K562 (cell line): Measurements from ENCODE around the gene TMEM131. TPM values are rescaled to one million over a fixed set of nuclear protein-coding genes. Genes with fewer than 3 reads are reported as not detected.
A peak's percentile ranks its signal among the peaks of the same experiment; 100 is the strongest.

ENCODE experiments used
- ATAC-seq: fragments of 200-7000 bp; cut with Tn5 transposase; 3 replicates; pipeline ENCODE4 v1.9.1; 2020; ENCODE audit warnings: moderate library complexity
- BruUV-seq: library from RNA; stranded (reverse); fragments of 400-500 nt; replicated peaks from 2 replicates; lab custom pipeline; 2021; lab: Mats Ljungman, UMichigan
- CTCF ChIA-PET: fragments of 300-600 bp; formaldehyde crosslinking; extraction: SDS; loops from one replicate; lab custom pipeline; 2021; ENCODE audit warnings: low intra/inter-chr PET ratio; lab: Yijun Ruan, JAX
- POLR2A ChIA-PET: fragments of 300-600, 350-650 bp; sonication (Branson Sonifier 250); formaldehyde crosslinking; extraction: SDS; loops from one replicate; lab custom pipeline; 2021; ENCODE audit warnings: antibody characterized with exemption, inconsistent platforms; lab: Yijun Ruan, JAX
- DNase-seq, 4 experiments: peaks; one replicate each; pipeline versions ENCODE4 v3.0.0 to v3.0.0-alpha.2; 2011 to 2018; ENCODE audit warnings: low spot score in 3 of 4, mixed read lengths in 3 of 4; ENCODE audit errors: extremely low read depth in 1 of 4
- FAIRE-seq: peaks from 2 replicates; lab custom pipeline; 2011; peaks lifted over from hg19 to GRCh38; lab: Jason Lieb, UNC
- H2AFZ ChIP-seq: 2 replicates; pipeline ENCODE4 v1.6.0; 2011; ENCODE audit warnings: low read depth, low read length, control low read depth, inconsistent platforms
- H3K27ac ChIP-seq: fragments of 200-600 bp; 3 replicates; pipeline ENCODE4 v1.8.0; 2011; ENCODE audit warnings: low read depth, mild to moderate bottlenecking, control low read depth, inconsistent platforms, low read length, moderate library complexity, mixed read lengths; ENCODE audit errors: extremely low read depth
- H3K27me3 ChIP-seq, 2 experiments: fragments of 300-600 bp in 1 of 2; 2 replicates in 1 of 2; 3 replicates in 1 of 2; pipeline versions ENCODE4 v1.6.0 to v1.8.0; 2011; ENCODE audit warnings: inconsistent platforms in 2 of 2, low read length in 2 of 2, mild to moderate bottlenecking in 1 of 2, mixed read lengths in 1 of 2, moderate library complexity in 1 of 2; ENCODE audit not compliant: control insufficient read depth in 2 of 2, insufficient read depth in 2 of 2
- H3K36me3 ChIP-seq: fragments of 300-600 bp; 3 replicates; pipeline ENCODE4 v1.8.0; 2011; ENCODE audit warnings: mild to moderate bottlenecking, low read length, inconsistent platforms; ENCODE audit not compliant: control insufficient read depth, insufficient read depth
- H3K4me1 ChIP-seq, 2 experiments: fragments of 200-600 bp in 1 of 2; replicated peaks in 1 of 2; 2 replicates in 1 of 2; 3 replicates in 1 of 2; pipeline versions ENCODE4 v1.5.1 to v1.8.0; 2011; ENCODE audit warnings: inconsistent platforms in 2 of 2, low read length in 2 of 2, mild to moderate bottlenecking in 1 of 2, mixed read lengths in 1 of 2, moderate library complexity in 1 of 2; ENCODE audit not compliant: control insufficient read depth in 2 of 2, insufficient read depth in 2 of 2
- H3K4me2 ChIP-seq: 2 replicates; pipeline ENCODE4 v1.6.1; 2011; ENCODE audit warnings: low read length, control low read depth, inconsistent platforms, mixed read lengths; ENCODE audit not compliant: insufficient read depth
- H3K4me3 ChIP-seq: fragments of 200-600 bp; sonication (generic), shearing (Covaris generic); 2 replicates; pipeline ENCODE4 v1.5.1; 2016; ENCODE audit warnings: control low read depth, inconsistent platforms
- H3K79me2 ChIP-seq: fragments of 200-600 bp; 3 replicates; pipeline ENCODE4 v1.8.0; 2011; ENCODE audit warnings: low read length, inconsistent platforms; ENCODE audit not compliant: control insufficient read depth, insufficient read depth
- H3K9ac ChIP-seq, 2 experiments: 2 replicates each; pipeline versions ENCODE4 v1.6.0 to v1.6.1; 2011; ENCODE audit warnings: low read depth in 2 of 2, low read length in 2 of 2, control low read depth in 1 of 2, inconsistent platforms in 1 of 2, mild to moderate bottlenecking in 1 of 2, mixed read lengths in 1 of 2; ENCODE audit not compliant: insufficient read depth in 1 of 2
- H3K9me1 ChIP-seq: one replicate; pipeline ENCODE4 v1.6.0; 2011; ENCODE audit warnings: inconsistent platforms, mild to moderate bottlenecking, low read length, moderate library complexity; ENCODE audit not compliant: control insufficient read depth, insufficient read depth
- H3K9me3 ChIP-seq: replicated peaks from 2 replicates; pipeline ENCODE4 v1.5.1; 2011; ENCODE audit warnings: low read depth, low read length, inconsistent platforms; ENCODE audit not compliant: control insufficient read depth, insufficient read depth
- H4K20me1 ChIP-seq: replicated peaks from 2 replicates; pipeline ENCODE4 v1.6.1; 2011; ENCODE audit warnings: low read length, inconsistent platforms, mixed read lengths; ENCODE audit not compliant: control insufficient read depth, insufficient read depth
- CAMTA2 ChIP-seq: fragments of 250-450 bp; sonication (Bioruptor Pico); conservative IDR thresholded peaks from 2 replicates; pipeline ENCODE4 v1.5.1; 2022
- CEBPZ ChIP-seq: fragments of 150-350 bp; IDR thresholded peaks from 2 replicates; pipeline ENCODE4 v1.6.1; 2014; ENCODE audit warnings: low read depth, mild to moderate bottlenecking, low read length, borderline replicate concordance
- CREBBP ChIP-seq: IDR thresholded peaks from one replicate; pipeline ENCODE4 v1.6.1; 2012; ENCODE audit warnings: low read depth, mild to moderate bottlenecking, control low read depth, inconsistent platforms, low read length
- ESRRA ChIP-seq: fragments of 450-650 bp; IDR thresholded peaks from 2 replicates; pipeline ENCODE4 v1.6.1; 2014; ENCODE audit warnings: low read depth, mild to moderate bottlenecking, moderate library complexity, borderline replicate concordance
- FOXJ3 ChIP-seq: sonication (generic); formaldehyde crosslinking; IDR thresholded peaks from 2 replicates; pipeline ENCODE4 v1.4.0; 2020; ENCODE audit warnings: mild to moderate bottlenecking, missing genetic modification reagents
- HDGF ChIP-seq: fragments of 450-650 bp; IDR thresholded peaks from 2 replicates; pipeline ENCODE4 v1.6.1; 2016
- IFI16 ChIP-seq: fragments of 250-450 bp; sonication (Bioruptor Pico); IDR thresholded peaks from 2 replicates; pipeline ENCODE4 v2.1.2; 2022; ENCODE audit warnings: mild to moderate bottlenecking, inconsistent platforms
- MAFF ChIP-seq: IDR thresholded peaks from 2 replicates; pipeline ENCODE4 v1.6.1; 2012; ENCODE audit warnings: low read length, improper control_type of control experiment
- MAZ ChIP-seq, 2 experiments: fragments of 450-650 bp in 1 of 2; sonication (generic) in 1 of 2; formaldehyde crosslinking; IDR thresholded peaks in 1 of 2; conservative IDR thresholded peaks in 1 of 2; 2 replicates each; pipeline versions ENCODE4 v1.4.0 to v1.5.0; 2020; ENCODE audit warnings: mild to moderate bottlenecking in 1 of 2, missing genetic modification reagents in 1 of 2
- MEF2D ChIP-seq: conservative IDR thresholded peaks from 2 replicates; pipeline ENCODE4 v1.6.1; 2016; ENCODE audit warnings: low read depth, missing genetic modification characterization, missing compliant biosample characterization
- POLR3A ChIP-seq: IDR thresholded peaks from 2 replicates; pipeline ENCODE4 v1.6.1; 2011; ENCODE audit warnings: borderline replicate concordance, mild to moderate bottlenecking, moderate library complexity; ENCODE audit not compliant: insufficient read length, insufficient read depth; ENCODE audit errors: extremely low read depth
- RAD51 ChIP-seq: fragments of 450-650 bp; IDR thresholded peaks from 2 replicates; pipeline ENCODE4 v1.7.1; 2016; ENCODE audit warnings: low read depth, mild to moderate bottlenecking, borderline replicate concordance
- SMARCA5 ChIP-seq: fragments of 450-650 bp; IDR thresholded peaks from 2 replicates; pipeline ENCODE4 v1.6.1; 2016
- ZC3H4 ChIP-seq: sonication (generic); formaldehyde crosslinking; IDR thresholded peaks from 2 replicates; pipeline ENCODE4 v1.9.0; 2021; ENCODE audit warnings: missing genetic modification reagents, borderline replicate concordance
- ZNF175 ChIP-seq: fragments of 200-800 bp; sonication (Bioruptor generic); IDR thresholded peaks from 2 replicates; pipeline ENCODE4 v1.6.1; 2016; ENCODE audit warnings: low read depth, mild to moderate bottlenecking, missing genetic modification characterization, missing compliant biosample characterization
- ZNF280A ChIP-seq: fragments of 450-650 bp; IDR thresholded peaks from 2 replicates; pipeline ENCODE4 v1.6.1; 2018; ENCODE audit warnings: mild to moderate bottlenecking, low read depth; ENCODE audit not compliant: partially characterized antibody
- WGBS: fragments of 100-300 bp; shearing (Covaris generic); methylation state at CpG from one replicate; pipeline ENCODE4 v1.1.6; 2016; ENCODE audit warnings: low coverage, mixed read lengths; ENCODE audit not compliant: insufficient coverage; ENCODE audit errors: missing lambda C conversion rate; 5-methylcytosine and 5-hydroxymethylcytosine counted together
- in situ Hi-C: fragments of 300-500 bp; cut with MboI; formaldehyde crosslinking; loops from 4 replicates; pipeline ENCODE4 v1.15.0; 2018; ENCODE audit warnings: inconsistent platforms, mixed read lengths
- intact Hi-C: fragments of 100-400 bp; cut with micrococcal nuclease; formaldehyde crosslinking; loops from 2 replicates; pipeline ENCODE4 v1.14.2; 2022
- polyA plus RNA-seq, 8 experiments: library from polyadenylated mRNA; depleted of rRNA in 4 of 8; stranded (reverse) in 5 of 8; unstranded in 3 of 8; fragments of >200 nt; fragmentation: Nextera tagmentation in 2 of 8; fragmentation: Illumina TruSeq in 1 of 8; extraction: Ambion mirVana in 2 of 8; extraction: Trizol in 1 of 8; gene quantifications; 2 replicates each; pipeline versions ENCODE4 v1.2.1 to v1.2.3, GENCODE V29; 2011 to 2014; ENCODE audit warnings: inconsistent platforms in 1 of 8, missing spikeins in 1 of 8
- total RNA-seq, 7 experiments: library from RNA; depleted of rRNA in 6 of 7; stranded (reverse); fragments of >200 nt in 6 of 7; fragmentation: Illumina TruSeq in 2 of 7; extraction: Trizol in 2 of 7; gene quantifications; 2 replicates each; pipeline versions ENCODE4 v1.2.1 to v1.2.3, GENCODE V29; 2011 to 2021; ENCODE audit warnings: low replicate concordance in 1 of 7
- TF ChIP-seq, protein P1 (sequence below): fragments of 200-400 bp; formaldehyde crosslinking; IDR thresholded peaks from 2 replicates; pipeline ENCODE4 v1.6.1; 2017; ENCODE audit warnings: mild to moderate bottlenecking, low read depth, low read length, moderate library complexity

The TMEM131 gene
- total and polyA plus RNA-seq, 9 of the 15 experiments (the other 6 are each of a cell fraction or from before 2014, with no cell fraction given), result 2.5 to 21.1 (median 12.4) TPM

DNA sequence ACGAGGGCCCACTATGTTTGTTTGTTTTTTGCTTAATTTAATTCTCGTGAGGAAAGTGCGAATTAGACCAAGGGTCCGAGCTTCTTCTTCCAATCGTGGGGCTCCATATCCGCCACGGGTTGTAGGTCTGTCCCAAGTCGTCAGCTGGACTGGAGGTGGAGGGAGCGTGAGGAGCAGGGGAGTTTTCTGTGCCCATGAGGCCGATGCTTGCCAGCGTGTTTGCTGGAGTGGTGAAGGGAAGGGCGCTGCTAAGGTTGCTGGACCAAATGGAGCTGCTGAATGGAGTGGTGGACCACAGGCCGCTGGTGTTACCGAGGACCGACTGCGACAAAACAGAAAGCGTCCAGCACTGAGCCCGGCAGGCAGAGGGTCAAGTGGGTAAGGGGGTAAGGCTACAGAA is 238.7 kb downstream of the TMEM131 start:
- 90% methylated on average over 18 of the region's 18 CpGs for WGBS
- in situ Hi-C loops (no loop called here), intact Hi-C loops (no loop called here)
- H2AFZ ChIP-seq, result no peak overlapping the region
- ATAC-seq (no peak), DNase-seq (no peak), FAIRE-seq (no peak)
- H3K27me3 ChIP-seq, result no peaks in the 10 kb centered on the region
- no peak overlapping the region for H3K4me2 ChIP-seq
- no peak overlapping the region for H3K4me3 ChIP-seq
- no TSS peak for BruUV-seq
- H3K9ac ChIP-seq, result peak overlapping the region in 1 of 2 experiments; percentile 42; a peak in 1 of 4 replicates
- ChIA-PET POLR2A (no interaction called here), CTCF (no interaction called here)
- peaks cover 58% of the 10 kb centered on the region; the same call in 2 of the 3 replicates for H3K36me3 ChIP-seq
- H3K27ac ChIP-seq, result no peak overlapping the region
- H3K4me1 ChIP-seq, result peaks cover 0 to 4% of the 10 kb centered on the region in 2 experiments; a peak in 1 of 5 replicates
- H3K79me2 ChIP-seq, result no peaks in the 10 kb centered on the region
- no peaks in the 10 kb centered on the region for H3K9me1 ChIP-seq
- H3K9me3 ChIP-seq, result no peaks in the 10 kb centered on the region
- H4K20me1 ChIP-seq, result no peaks in the 10 kb centered on the region
- TF ChIP-seq FOXJ3 (no peak), POLR3A (no peak), CAMTA2 (CRISPR knock-in tag) (no peak), HDGF (no peak), ZNF175 (CRISPR knock-in tag) (no peak), ZC3H4 (CRISPR knock-in tag) (no peak), ZNF280A (no peak), CEBPZ (no peak), CREBBP (no peak), MAFF (no peak), RAD51 (no peak), IFI16 (no peak), ESRRA (no peak), MAZ (CRISPR knock-in tag; conservative IDR thresholded peaks at IDR 0.05 in 1 of 2, IDR thresholded peaks at IDR 0.05 in 1 of 2) (no peak), SMARCA5 (no peak), MEF2D (tag) (no peak)
- TF ChIP-seq, protein P1, sequence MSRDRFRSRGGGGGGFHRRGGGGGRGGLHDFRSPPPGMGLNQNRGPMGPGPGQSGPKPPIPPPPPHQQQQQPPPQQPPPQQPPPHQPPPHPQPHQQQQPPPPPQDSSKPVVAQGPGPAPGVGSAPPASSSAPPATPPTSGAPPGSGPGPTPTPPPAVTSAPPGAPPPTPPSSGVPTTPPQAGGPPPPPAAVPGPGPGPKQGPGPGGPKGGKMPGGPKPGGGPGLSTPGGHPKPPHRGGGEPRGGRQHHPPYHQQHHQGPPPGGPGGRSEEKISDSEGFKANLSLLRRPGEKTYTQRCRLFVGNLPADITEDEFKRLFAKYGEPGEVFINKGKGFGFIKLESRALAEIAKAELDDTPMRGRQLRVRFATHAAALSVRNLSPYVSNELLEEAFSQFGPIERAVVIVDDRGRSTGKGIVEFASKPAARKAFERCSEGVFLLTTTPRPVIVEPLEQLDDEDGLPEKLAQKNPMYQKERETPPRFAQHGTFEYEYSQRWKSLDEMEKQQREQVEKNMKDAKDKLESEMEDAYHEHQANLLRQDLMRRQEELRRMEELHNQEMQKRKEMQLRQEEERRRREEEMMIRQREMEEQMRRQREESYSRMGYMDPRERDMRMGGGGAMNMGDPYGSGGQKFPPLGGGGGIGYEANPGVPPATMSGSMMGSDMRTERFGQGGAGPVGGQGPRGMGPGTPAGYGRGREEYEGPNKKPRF, result no peak
